ENCODE data around the gene LLGL1.
A peak's percentile ranks its signal among the peaks of the same experiment; 100 is the strongest.

Gene LLGL1

DNA sequence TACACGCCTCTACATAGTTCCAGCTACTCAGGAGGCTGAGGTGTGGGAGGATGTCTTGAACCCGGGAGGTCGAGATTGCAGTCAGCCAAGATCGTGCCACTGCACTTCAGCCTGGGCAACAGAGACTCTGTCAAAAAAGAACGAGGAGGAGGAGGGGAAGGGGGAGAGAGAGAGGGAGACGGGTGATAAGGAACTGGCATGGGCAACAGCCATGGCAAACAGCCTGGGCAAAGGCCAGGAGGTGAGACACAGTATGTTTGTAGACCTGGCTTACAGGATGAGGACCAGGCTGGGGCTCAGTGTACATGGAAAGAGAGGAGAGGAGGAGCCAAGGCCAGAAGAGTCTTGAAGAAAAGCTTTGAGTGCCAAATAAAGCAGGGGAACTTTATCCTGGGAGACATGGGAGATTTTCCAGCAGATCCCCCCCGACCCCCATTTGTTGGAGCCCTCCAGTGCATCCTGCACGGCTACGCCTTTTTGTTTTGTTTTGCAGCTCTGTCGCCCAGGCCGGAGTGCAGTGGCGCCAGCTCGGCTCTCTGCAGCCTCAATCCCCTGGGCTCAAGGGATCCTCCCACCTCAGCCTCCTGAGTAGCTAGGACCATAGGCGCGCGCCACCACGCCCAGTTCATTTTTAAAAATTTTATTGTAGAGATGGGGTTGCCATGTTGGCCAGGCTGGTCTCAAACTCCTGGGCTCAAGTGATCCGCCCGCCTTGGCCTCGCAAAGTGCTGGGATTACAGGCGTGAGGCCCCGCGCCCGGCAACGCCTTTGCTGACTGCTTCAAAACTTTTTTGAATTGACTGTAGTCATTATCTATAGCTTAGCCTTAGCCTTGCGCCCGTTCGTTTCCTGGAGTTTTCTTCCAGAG, 43.1 kb upstream of the LLGL1 start:
- 44% methylated on average over 24 of the region's 28 CpGs for WGBS (ENCODE audit: insufficient coverage)
- Histone ChIP-seq H3K4me3 (ENCODE audit: control insufficient read depth in 1 of 7, extremely low read depth in 1 of 7, insufficient read depth in 4 of 7, low read depth in 2 of 7, low read length in 6 of 7) (peak overlapping the region; percentile 50 to 89 (median 83)), H3K9me3 (ENCODE audit: control extremely low read depth in 1 of 5, control insufficient read depth in 4 of 5, insufficient read depth in 2 of 5, low read depth in 1 of 5, low read length in 4 of 5) (no peaks in the 10 kb centered on the region), H3K36me3 (ENCODE audit: control insufficient read depth in 4 of 4, insufficient read depth in 4 of 4, low read length in 3 of 4) (peaks cover 0 to 18% (median 0%) of the 10 kb centered on the region in 4 experiments), H3K27me3 (replicated peaks in 2 of 5; ENCODE audit: control insufficient read depth in 4 of 5, insufficient read depth in 5 of 5, low read length in 4 of 5) (no peaks in the 10 kb centered on the region), H3K27ac (ENCODE audit: insufficient read depth in 1 of 2, low read depth in 1 of 2, low read length in 2 of 2, poor library complexity in 1 of 2, severe bottlenecking in 2 of 2) (peak overlapping the region; percentile 91 to 98), H3K4me1 (ENCODE audit: control extremely low read depth in 1 of 4, control insufficient read depth in 4 of 4, insufficient read depth in 4 of 4, low read length in 3 of 4) (peaks cover 20 to 48% (median 41%) of the 10 kb centered on the region in 4 experiments)
- peak in 1 of 3 donors; percentile 5 for DNase-seq
- POLR2A ChIA-PET, result interaction anchor here (0.6 kb wide), 1 partner anchor 18 kb away, joined by 4 read pairs; no protein-coding TSS in a partner anchor
- CTCF ChIA-PET, result interaction anchor here (1.4 to 2.0 kb wide), 4 partner anchors 12 to 75 kb away, joined by 3 to 4 read pairs (median 4); no protein-coding TSS in a partner anchor

DNA sequence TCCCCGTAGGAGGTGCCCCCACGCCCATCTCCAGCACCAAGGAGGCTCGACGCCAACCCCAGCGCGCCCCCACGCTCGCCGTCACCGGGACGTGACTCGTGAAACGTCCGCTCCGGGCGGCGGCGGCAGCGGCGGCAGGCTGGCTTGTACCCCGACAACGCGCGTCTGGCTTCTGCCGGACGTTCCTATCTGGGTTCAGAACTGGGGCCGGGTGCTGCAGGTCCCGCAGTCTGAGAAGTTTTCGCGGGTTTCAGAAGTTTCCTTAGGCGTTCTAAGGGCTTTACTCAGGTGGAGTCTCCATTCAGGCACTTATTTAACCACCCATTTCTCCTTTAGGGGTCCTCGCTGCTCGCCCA, 42.5 kb upstream of the LLGL1 start:
- Histone ChIP-seq H3K36me3 (ENCODE audit: control insufficient read depth in 4 of 4, insufficient read depth in 4 of 4, low read length in 3 of 4) (peaks cover 0 to 24% (median 2%) of the 10 kb centered on the region in 4 experiments), H3K4me1 (ENCODE audit: control extremely low read depth in 1 of 4, control insufficient read depth in 4 of 4, insufficient read depth in 4 of 4, low read length in 3 of 4) (peaks cover 26 to 52% (median 47%) of the 10 kb centered on the region in 4 experiments), H3K9me3 (ENCODE audit: control extremely low read depth in 1 of 5, control insufficient read depth in 4 of 5, insufficient read depth in 2 of 5, low read depth in 1 of 5, low read length in 4 of 5) (no peaks in the 10 kb centered on the region), H3K27ac (ENCODE audit: insufficient read depth in 1 of 2, low read depth in 1 of 2, low read length in 2 of 2, poor library complexity in 1 of 2, severe bottlenecking in 2 of 2) (peak overlapping the region; percentile 91 to 98), H3K4me3 (ENCODE audit: control insufficient read depth in 1 of 7, extremely low read depth in 1 of 7, insufficient read depth in 4 of 7, low read depth in 2 of 7, low read length in 6 of 7) (peak overlapping the region; percentile 50 to 89 (median 83)), H3K27me3 (replicated peaks in 2 of 5; ENCODE audit: control insufficient read depth in 4 of 5, insufficient read depth in 5 of 5, low read length in 4 of 5) (no peaks in the 10 kb centered on the region)
- 1% methylated on average over 30 of the region's 33 CpGs for WGBS (ENCODE audit: insufficient coverage)
- CTCF ChIA-PET, result interaction anchor here (1.1 to 2.0 kb wide), 3 partner anchors 16 to 42 kb away, joined by 3 to 4 read pairs (median 4); no protein-coding TSS in a partner anchor
- peak in 1 of 3 donors; percentile 85 for DNase-seq
- POLR2A ChIA-PET, result interaction anchor here (0.6 kb wide), 1 partner anchor 17 kb away, joined by 4 read pairs; no protein-coding TSS in a partner anchor

DNA sequence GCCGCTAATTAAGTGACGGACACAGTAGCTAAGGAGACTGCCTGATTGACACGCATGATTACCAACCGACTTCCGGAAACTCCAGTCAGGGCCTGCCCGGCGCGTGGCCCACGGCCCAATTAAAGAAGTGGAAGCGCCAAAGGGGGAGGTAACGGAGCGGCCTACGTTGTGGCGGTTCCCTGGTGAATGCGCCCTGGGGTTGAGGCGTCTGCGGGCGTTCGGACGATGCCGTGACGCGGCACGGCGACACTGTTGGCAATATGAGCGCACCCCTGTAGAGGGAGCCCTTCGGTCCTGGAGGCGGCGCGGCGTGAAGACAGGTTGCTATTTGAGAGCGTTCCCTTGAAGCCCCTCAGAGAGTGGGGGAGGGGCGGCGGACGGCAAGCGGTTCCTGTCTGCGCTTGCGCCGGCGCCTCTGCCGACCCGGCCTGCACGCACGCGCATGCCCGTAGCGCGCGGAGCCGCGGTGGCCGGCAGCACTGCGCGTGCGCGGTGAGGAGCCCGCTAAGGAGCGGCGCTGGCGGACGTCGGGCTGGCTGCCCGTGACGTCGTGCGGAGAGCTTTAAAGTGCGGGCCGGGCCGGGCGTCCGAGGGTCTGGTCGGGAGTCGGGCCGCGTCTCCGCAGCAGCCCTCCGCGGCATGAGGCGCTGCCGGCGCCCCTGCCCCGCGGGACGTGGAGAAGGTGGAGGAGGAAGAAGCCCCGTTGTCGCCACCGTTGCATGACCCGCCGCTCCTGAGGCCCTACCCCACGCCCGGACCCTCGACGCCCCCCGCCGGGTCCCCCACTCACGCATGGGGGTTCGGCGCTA, 41.9 kb upstream of the LLGL1 start, which contains the start of gene ALKBH5:
Gene ALKBH5 (plus strand): TSS at position 495 of the 809 bp plus-strand sequence. CDS start 416 bp downstream, outside the sequence.
- no peaks in the 10 kb centered on the region for H3K9me3 ChIP-seq (ENCODE audit: control extremely low read depth in 1 of 5, control insufficient read depth in 4 of 5, insufficient read depth in 2 of 5, low read depth in 1 of 5, low read length in 4 of 5)
- H3K27ac ChIP-seq (ENCODE audit: insufficient read depth in 1 of 2, low read depth in 1 of 2, low read length in 2 of 2, poor library complexity in 1 of 2, severe bottlenecking in 2 of 2), result peak within 1 kb of the TSS; percentile 91 to 98
- H3K4me3 ChIP-seq (ENCODE audit: control insufficient read depth in 1 of 7, extremely low read depth in 1 of 7, insufficient read depth in 4 of 7, low read depth in 2 of 7, low read length in 6 of 7), result peak within 1 kb of the TSS; percentile 50 to 89 (median 83)
- WGBS (ENCODE audit: insufficient coverage), result under 1% methylated on average over 72 of the region's 98 CpGs
- ChIA-PET POLR2A (interaction anchor here (0.6 kb wide), 1 partner anchor 16 kb away, joined by 4 read pairs; no protein-coding TSS in a partner anchor), CTCF (interaction anchor here (1.1 to 2.0 kb wide), 4 partner anchors 15 to 43 kb away, joined by 3 to 4 read pairs (median 4); no protein-coding TSS in a partner anchor)
- H3K4me1 ChIP-seq (ENCODE audit: control extremely low read depth in 1 of 4, control insufficient read depth in 4 of 4, insufficient read depth in 4 of 4, low read length in 3 of 4), result peaks cover 26 to 58% (median 52%) of the 10 kb centered on the region in 4 experiments
- H3K27me3 ChIP-seq (replicated peaks in 2 of 5; ENCODE audit: control insufficient read depth in 4 of 5, insufficient read depth in 5 of 5, low read length in 4 of 5), result no peaks in the 10 kb centered on the region
- peaks cover 0 to 30% (median 6%) of the 10 kb centered on the region in 4 experiments for H3K36me3 ChIP-seq (ENCODE audit: control insufficient read depth in 4 of 4, insufficient read depth in 4 of 4, low read length in 3 of 4)
- DNase-seq, result peak; percentile 99 to 100 (median 100)

DNA sequence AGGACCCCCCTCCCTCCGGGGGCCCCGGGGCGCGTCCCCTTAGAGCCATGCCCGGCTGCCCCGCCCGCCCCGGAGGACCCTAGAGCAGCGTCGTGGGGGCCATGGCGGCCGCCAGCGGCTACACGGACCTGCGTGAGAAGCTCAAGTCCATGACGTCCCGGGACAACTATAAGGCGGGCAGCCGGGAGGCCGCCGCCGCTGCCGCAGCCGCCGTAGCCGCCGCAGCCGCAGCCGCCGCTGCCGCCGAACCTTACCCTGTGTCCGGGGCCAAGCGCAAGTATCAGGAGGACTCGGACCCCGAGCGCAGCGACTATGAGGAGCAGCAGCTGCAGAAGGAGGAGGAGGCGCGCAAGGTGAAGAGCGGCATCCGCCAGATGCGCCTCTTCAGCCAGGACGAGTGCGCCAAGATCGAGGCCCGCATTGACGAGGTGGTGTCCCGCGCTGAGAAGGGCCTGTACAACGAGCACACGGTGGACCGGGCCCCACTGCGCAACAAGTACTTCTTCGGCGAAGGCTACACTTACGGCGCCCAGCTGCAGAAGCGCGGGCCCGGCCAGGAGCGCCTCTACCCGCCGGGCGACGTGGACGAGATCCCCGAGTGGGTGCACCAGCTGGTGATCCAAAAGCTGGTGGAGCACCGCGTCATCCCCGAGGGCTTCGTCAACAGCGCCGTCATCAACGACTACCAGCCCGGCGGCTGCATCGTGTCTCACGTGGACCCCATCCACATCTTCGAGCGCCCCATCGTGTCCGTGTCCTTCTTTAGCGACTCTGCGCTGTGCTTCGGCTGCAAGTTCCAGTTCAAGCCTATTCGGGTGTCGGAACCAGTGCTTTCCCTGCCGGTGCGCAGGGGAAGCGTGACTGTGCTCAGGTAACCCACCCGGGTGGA, 41.0 kb upstream of the LLGL1 start:
- CTCF ChIA-PET, result interaction anchor here (1.0 to 1.8 kb wide), 5 partner anchors 9 to 67 kb away, joined by 3 to 7 read pairs (median 3); no protein-coding TSS in a partner anchor
- H3K27ac ChIP-seq (ENCODE audit: insufficient read depth in 1 of 2, low read depth in 1 of 2, low read length in 2 of 2, poor library complexity in 1 of 2, severe bottlenecking in 2 of 2), result peak overlapping the region; percentile 91 to 98
- peak overlapping the region; percentile 50 to 89 (median 83) for H3K4me3 ChIP-seq (ENCODE audit: control insufficient read depth in 1 of 7, extremely low read depth in 1 of 7, insufficient read depth in 4 of 7, low read depth in 2 of 7, low read length in 6 of 7)
- no peaks in the 10 kb centered on the region for H3K9me3 ChIP-seq (ENCODE audit: control extremely low read depth in 1 of 5, control insufficient read depth in 4 of 5, insufficient read depth in 2 of 5, low read depth in 1 of 5, low read length in 4 of 5)
- peak; percentile 70 to 84 (median 79) for DNase-seq
- H3K36me3 ChIP-seq (ENCODE audit: control insufficient read depth in 4 of 4, insufficient read depth in 4 of 4, low read length in 3 of 4), result peaks cover 0 to 32% (median 9%) of the 10 kb centered on the region in 4 experiments
- POLR2A ChIA-PET, result no interaction called here
- H3K4me1 ChIP-seq (ENCODE audit: control extremely low read depth in 1 of 4, control insufficient read depth in 4 of 4, insufficient read depth in 4 of 4, low read length in 3 of 4), result peaks cover 26 to 59% (median 54%) of the 10 kb centered on the region in 4 experiments
- WGBS (ENCODE audit: insufficient coverage), result under 1% methylated on average over 79 of the region's 92 CpGs
- no peaks in the 10 kb centered on the region for H3K27me3 ChIP-seq (replicated peaks in 2 of 5; ENCODE audit: control insufficient read depth in 4 of 5, insufficient read depth in 5 of 5, low read length in 4 of 5)

DNA sequence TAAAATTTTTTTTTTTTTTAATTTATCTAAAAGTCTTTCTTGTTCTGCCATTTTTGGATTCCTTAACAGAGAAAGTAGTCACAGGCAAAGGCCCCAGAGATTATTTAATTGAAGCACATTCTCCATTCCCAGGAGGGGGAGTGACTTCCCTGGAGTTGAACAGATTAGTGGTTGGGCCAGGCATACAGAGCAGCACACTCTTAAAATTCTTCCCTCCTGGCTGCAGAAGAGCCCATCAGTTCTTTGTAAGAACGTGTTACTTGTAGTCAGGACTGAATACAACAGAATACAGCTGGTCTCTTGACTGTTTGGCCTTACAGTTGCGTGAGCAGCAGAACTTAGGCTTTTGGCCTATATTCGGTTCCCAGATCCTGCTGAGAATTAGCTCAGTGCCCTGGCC, 40.0 kb upstream of the LLGL1 start:
- no peaks in the 10 kb centered on the region for H3K27me3 ChIP-seq (replicated peaks in 2 of 5; ENCODE audit: control insufficient read depth in 4 of 5, insufficient read depth in 5 of 5, low read length in 4 of 5)
- peaks cover 3 to 40% (median 13%) of the 10 kb centered on the region in 4 experiments for H3K36me3 ChIP-seq (ENCODE audit: control insufficient read depth in 4 of 4, insufficient read depth in 4 of 4, low read length in 3 of 4)
- H3K4me3 ChIP-seq (ENCODE audit: control insufficient read depth in 1 of 7, extremely low read depth in 1 of 7, insufficient read depth in 4 of 7, low read depth in 2 of 7, low read length in 6 of 7), result peak overlapping the region in 6 of 7 experiments; percentile 58 to 89 (median 84)
- 58% methylated on average over 3 of the region's 3 CpGs for WGBS (ENCODE audit: insufficient coverage)
- no peaks in the 10 kb centered on the region for H3K9me3 ChIP-seq (ENCODE audit: control extremely low read depth in 1 of 5, control insufficient read depth in 4 of 5, insufficient read depth in 2 of 5, low read depth in 1 of 5, low read length in 4 of 5)
- CTCF ChIA-PET, result interaction anchor here (0.6 to 1.8 kb wide), 4 partner anchors 12 to 87 kb away, joined by 3 to 7 read pairs (median 6); no protein-coding TSS in a partner anchor
- POLR2A ChIA-PET, result no interaction called here
- no peak for DNase-seq
- peaks cover 26 to 59% (median 54%) of the 10 kb centered on the region in 4 experiments for H3K4me1 ChIP-seq (ENCODE audit: control extremely low read depth in 1 of 4, control insufficient read depth in 4 of 4, insufficient read depth in 4 of 4, low read length in 3 of 4)
- peak overlapping the region in 1 of 2 experiments; percentile 98 for H3K27ac ChIP-seq (ENCODE audit: insufficient read depth in 1 of 2, low read depth in 1 of 2, low read length in 2 of 2, poor library complexity in 1 of 2, severe bottlenecking in 2 of 2)
